Measurements from ENCODE around the gene JMJD1C.

- TF ChIP-seq CTCF (IDR thresholded peaks at IDR 0.05; ENCODE audit: low read depth, low read length), result no peak
- TF ChIP-seq EZH2phosphoT487 (IDR thresholded peaks at IDR 0.05; ENCODE audit: low read depth), result no peak
Measured at GRCh38 chr10:63140077-63140476, 325.7 kb downstream of the JMJD1C start.
